NCI-H2081 treated with DMSO at 0.1 percent for 48 hours (cell line): Measurements from ENCODE around the gene GATD1.

Experiments
- DNase-seq: peaks from one replicate; lab custom pipeline; 2025; lab: John Stamatoyannopoulos, UW

The GATD1 gene

GRCh38 chr11:777288-778255 is at the start of gene GATD1:
Gene GATD1 (minus strand): TSS chr11:777487. CDS start chr11:777462, 25 bp downstream.
- peak; percentile 42 for DNase-seq

- DNase-seq: no peak
Measured at GRCh38 chr11:826836-827145, 49.5 kb upstream of the GATD1 start.

- DNase-seq: no peak
Measured at GRCh38 chr11:826227-826621, 48.9 kb upstream of the GATD1 start.

GRCh38 chr11:825366-826226 is 48.3 kb upstream of the GATD1 start:
- DNase-seq: no peak

GRCh38 chr11:824942-825341 is 47.7 kb upstream of the GATD1 start:
- DNase-seq: no peak

- DNase-seq: no peak
Measured at GRCh38 chr11:824292-824880, 47.1 kb upstream of the GATD1 start.

- no peak for DNase-seq
Measured at GRCh38 chr11:823441-824291, 46.4 kb upstream of the GATD1 start.

- no peak for DNase-seq
Measured at GRCh38 chr11:821512-822371, 44.5 kb upstream of the GATD1 start.

- DNase-seq: no peak
Measured at GRCh38 chr11:820655-821511, 43.6 kb upstream of the GATD1 start.

GRCh38 chr11:819943-820649 is 42.8 kb upstream of the GATD1 start:
- DNase-seq: no peak

GRCh38 chr11:819129-819931 is 42.0 kb upstream of the GATD1 start:
- DNase-seq: no peak

GRCh38 chr11:818396-819128 is 41.3 kb upstream of the GATD1 start, which contains the start of gene PNPLA2:
Gene PNPLA2 (plus strand): TSS chr11:818914. CDS start chr11:819719, 805 bp downstream.
- DNase-seq: no peak

- no peak for DNase-seq
Measured at GRCh38 chr11:816433-816779, 39.1 kb upstream of the GATD1 start.

- no peak for DNase-seq
Measured at GRCh38 chr11:815675-816432, 38.6 kb upstream of the GATD1 start.

GRCh38 chr11:813456-814096 is 36.3 kb upstream of the GATD1 start:
- no peak for DNase-seq

GRCh38 chr11:813072-813455 is 35.8 kb upstream of the GATD1 start:
- DNase-seq: no peak
